MCF 10A (cell line): ENCODE data around the gene GALNT9. TPM values are rescaled to one million over a fixed set of nuclear protein-coding genes. Genes with fewer than 3 reads are reported as not detected.

Source experiments
- BruUV-seq: library from RNA; stranded (reverse); fragments of 400-500 nt; replicated peaks from 2 replicates; lab custom pipeline; 2021; lab: Mats Ljungman, UMichigan
- CTCF ChIA-PET: fragments of 300-600 bp; sonication (Branson Sonifier 250); formaldehyde crosslinking; extraction: SDS; loops from one replicate; lab custom pipeline; 2021; ENCODE audit warnings: antibody characterized with exemption, inconsistent platforms; lab: Yijun Ruan, JAX
- POLR2A ChIA-PET: fragments of 300-600, 350-650 bp; sonication (Branson Sonifier 250); formaldehyde crosslinking; extraction: SDS; loops from one replicate; lab custom pipeline; 2020; ENCODE audit warnings: antibody characterized with exemption, inconsistent platforms; lab: Yijun Ruan, JAX
- DNase-seq: peaks from one replicate; pipeline ENCODE4 v3.0.0-alpha.2; 2018; ENCODE audit not compliant: unreplicated experiment
- H3K27ac Mint-ChIP-seq: one replicate; pipeline ENCODE4 v1.8.0; 2022; ENCODE audit warnings: mild to moderate bottlenecking, low read depth, mixed read lengths; ENCODE audit not compliant: unreplicated experiment
- H3K27me3 Mint-ChIP-seq: one replicate; pipeline ENCODE4 v1.8.0; 2022; ENCODE audit warnings: mixed read lengths; ENCODE audit not compliant: insufficient read depth, unreplicated experiment
- H3K36me3 Mint-ChIP-seq: one replicate; pipeline ENCODE4 v1.8.0; 2022; ENCODE audit warnings: mild to moderate bottlenecking, moderate library complexity, mixed read lengths; ENCODE audit not compliant: insufficient read depth, unreplicated experiment
- H3K4me1 Mint-ChIP-seq: one replicate; pipeline ENCODE4 v1.8.0; 2022; ENCODE audit warnings: mixed read lengths; ENCODE audit not compliant: insufficient read depth, unreplicated experiment
- H3K4me3 Mint-ChIP-seq: one replicate; pipeline ENCODE4 v1.8.0; 2022; ENCODE audit warnings: mild to moderate bottlenecking, moderate library complexity, mixed read lengths; ENCODE audit not compliant: unreplicated experiment
- H3K9me3 Mint-ChIP-seq: one replicate; pipeline ENCODE4 v1.8.0; 2022; ENCODE audit warnings: mixed read lengths; ENCODE audit not compliant: unreplicated experiment
- intact Hi-C: fragments of 100-400 bp; cut with micrococcal nuclease; formaldehyde crosslinking; loops from 2 replicates; pipeline ENCODE4 v1.14.1; 2022
- total RNA-seq: library from RNA; stranded (reverse); gene quantifications from 2 replicates; pipeline ENCODE4 v1.2.3, GENCODE V29; 2022
- TF ChIP-seq, protein P1 (sequence below): fragments of 200-600 bp; IDR thresholded peaks from one replicate; pipeline ENCODE4 v1.8.0; 2022; ENCODE audit warnings: antibody characterized with exemption, mild to moderate bottlenecking; ENCODE audit not compliant: unreplicated experiment

The GALNT9 gene
- total RNA-seq, 1 experiment from 2014 or later, result 4.4 TPM

DNA sequence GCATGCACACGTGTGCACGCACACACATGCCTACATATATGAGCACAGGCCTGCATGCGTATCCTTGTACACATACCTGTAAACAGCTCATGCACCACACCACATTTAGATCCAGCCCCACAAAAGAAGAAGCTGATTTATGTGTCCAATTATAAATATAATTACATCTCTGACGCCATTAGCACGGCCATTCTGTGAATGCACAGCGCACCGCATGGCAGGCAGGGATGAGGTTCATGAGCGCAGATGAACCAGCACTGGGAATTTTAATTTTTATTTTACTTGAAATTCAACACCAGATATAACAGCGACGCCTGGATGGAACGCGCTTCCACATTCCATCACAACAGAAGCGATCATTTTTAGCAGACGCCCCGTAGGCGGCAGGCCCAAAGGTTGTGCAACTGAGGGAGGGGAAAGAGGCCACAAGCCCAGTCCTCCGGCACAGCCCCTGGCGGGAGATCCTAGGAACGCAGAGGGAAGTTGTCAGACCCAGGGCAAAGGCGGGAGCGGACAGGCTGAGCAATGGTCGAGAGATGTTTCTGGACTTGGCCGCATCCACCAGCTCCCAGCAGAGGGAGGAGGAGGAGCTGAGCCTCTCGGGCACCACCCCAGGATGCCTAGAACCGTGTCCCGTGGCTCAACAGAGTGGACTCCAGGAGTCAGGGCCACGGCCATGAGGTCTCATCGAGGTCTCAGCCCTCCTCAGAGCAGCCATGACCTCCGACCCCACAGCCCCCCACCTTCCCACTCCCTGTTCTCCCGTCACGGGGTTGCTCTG lies 37.9 kb upstream of the GALNT9 start:
- POLR2A ChIA-PET, result interaction anchor here (0.5 kb wide), 1 partner anchor 243 kb away, joined by 3 read pairs; no protein-coding TSS in a partner anchor
- no TSS peak for BruUV-seq
- H3K27me3 Mint-ChIP-seq, result peaks cover 60% of the 10 kb centered on the region

DNA sequence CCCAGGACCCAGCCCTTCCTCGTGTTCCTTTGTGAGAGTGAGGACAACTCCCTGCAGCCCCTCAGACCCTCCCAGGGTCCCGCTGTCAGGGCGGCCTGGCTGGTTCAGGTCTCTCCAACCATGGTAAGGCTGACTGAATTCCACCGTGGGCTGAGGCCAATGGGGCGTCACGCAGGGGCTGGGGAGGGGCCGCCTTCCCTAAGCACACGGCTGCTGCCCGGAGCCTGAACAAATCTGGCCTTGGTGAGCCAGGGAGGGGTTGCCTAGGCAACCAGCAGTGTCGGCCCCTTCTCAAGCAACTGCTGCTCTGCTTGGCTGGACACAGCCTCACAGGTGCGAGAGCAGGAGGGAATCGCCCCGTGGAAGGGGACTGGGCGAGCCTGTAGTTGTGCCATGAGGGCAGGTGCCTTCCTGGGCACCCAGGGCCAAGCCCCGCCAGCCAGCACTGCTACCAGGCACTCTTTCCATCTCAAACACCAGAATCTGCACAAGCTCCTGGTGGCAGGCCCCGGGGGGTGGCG lies 37.0 kb upstream of the GALNT9 start:
- ChIA-PET POLR2A (interaction anchor here (0.5 kb wide), 1 partner anchor 242 kb away, joined by 3 read pairs; no protein-coding TSS in a partner anchor), CTCF (no interaction called here)
- no peaks in the 10 kb centered on the region for H3K4me1 Mint-ChIP-seq
- TF ChIP-seq, protein P1, sequence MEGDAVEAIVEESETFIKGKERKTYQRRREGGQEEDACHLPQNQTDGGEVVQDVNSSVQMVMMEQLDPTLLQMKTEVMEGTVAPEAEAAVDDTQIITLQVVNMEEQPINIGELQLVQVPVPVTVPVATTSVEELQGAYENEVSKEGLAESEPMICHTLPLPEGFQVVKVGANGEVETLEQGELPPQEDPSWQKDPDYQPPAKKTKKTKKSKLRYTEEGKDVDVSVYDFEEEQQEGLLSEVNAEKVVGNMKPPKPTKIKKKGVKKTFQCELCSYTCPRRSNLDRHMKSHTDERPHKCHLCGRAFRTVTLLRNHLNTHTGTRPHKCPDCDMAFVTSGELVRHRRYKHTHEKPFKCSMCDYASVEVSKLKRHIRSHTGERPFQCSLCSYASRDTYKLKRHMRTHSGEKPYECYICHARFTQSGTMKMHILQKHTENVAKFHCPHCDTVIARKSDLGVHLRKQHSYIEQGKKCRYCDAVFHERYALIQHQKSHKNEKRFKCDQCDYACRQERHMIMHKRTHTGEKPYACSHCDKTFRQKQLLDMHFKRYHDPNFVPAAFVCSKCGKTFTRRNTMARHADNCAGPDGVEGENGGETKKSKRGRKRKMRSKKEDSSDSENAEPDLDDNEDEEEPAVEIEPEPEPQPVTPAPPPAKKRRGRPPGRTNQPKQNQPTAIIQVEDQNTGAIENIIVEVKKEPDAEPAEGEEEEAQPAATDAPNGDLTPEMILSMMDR, result no peak
- H3K27ac Mint-ChIP-seq, result no peak overlapping the region
- peaks cover 52% of the 10 kb centered on the region for H3K27me3 Mint-ChIP-seq
- no peaks in the 10 kb centered on the region for H3K9me3 Mint-ChIP-seq
- BruUV-seq, result no TSS peak
- H3K36me3 Mint-ChIP-seq, result no peaks in the 10 kb centered on the region
- no peak for DNase-seq
- no peak overlapping the region for H3K4me3 Mint-ChIP-seq
- intact Hi-C loops, result no loop called here

More for the DNA sequence above, 37.9 kb upstream of the GALNT9 start:
- Mint-ChIP-seq H3K36me3 (no peaks in the 10 kb centered on the region), H3K4me1 (no peaks in the 10 kb centered on the region), H3K27ac (no peak overlapping the region), H3K9me3 (peaks cover 6% of the 10 kb centered on the region), H3K4me3 (no peak overlapping the region)
- peak; percentile 6 for DNase-seq
- intact Hi-C loops, result no loop called here
- CTCF ChIA-PET, result no interaction called here
- TF ChIP-seq, protein P1, result no peak

DNA sequence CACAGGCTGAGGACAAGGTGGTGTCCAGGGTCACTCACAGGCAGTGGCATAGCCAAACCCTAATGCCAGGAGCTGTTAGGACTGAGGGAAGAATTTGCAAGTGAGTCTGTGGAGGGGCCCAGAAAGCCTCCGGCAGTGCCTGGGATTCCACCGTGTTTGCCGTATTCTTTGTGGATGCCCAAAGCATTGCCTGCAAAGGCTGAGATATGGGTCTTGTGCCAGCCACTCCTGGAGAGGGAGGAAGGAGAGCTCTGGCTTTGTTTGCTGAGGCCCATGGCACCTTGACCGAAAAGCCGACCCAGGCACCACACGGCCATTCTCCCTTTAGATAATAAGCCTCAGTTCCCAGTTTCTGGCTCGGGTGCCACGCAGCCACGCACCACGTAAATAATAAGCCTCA lies 35.8 kb upstream of the GALNT9 start:
- Mint-ChIP-seq H3K4me3 (no peak overlapping the region), H3K4me1 (no peaks in the 10 kb centered on the region), H3K27ac (no peak overlapping the region), H3K9me3 (no peaks in the 10 kb centered on the region), H3K27me3 (peaks cover 40% of the 10 kb centered on the region), H3K36me3 (no peaks in the 10 kb centered on the region)
- BruUV-seq, result no TSS peak
- intact Hi-C loops, result no loop called here
- ChIA-PET CTCF (no interaction called here), POLR2A (no interaction called here)
- TF ChIP-seq, protein P1, result no peak
- DNase-seq, result no peak

DNA sequence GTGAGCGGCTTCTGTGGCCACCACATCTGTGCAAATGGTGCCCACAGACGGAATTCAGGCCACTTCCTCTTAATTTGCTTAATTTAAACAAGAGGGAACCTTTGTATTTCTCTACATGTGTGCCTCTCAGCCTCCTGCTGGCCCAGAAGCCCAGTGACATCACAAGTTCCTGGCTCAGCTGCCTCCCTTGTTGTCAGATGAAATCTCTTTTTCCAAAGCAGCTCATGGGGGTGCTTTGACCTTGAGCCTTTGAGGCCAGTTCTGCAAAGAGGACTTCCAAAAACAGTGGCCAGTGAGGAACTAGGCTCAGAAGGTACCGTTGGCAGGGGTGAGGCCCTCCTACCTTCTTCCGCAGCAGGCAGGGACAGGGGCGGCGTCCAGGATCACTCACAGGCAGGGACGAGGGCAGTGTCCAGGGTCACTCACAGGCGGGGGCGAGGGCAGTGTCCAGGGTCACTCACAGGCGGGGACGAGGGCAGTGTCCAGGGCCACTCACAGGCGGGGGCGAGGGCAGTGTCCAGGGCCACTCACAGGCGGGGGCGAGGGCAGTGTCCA lies 35.0 kb upstream of the GALNT9 start:
- Mint-ChIP-seq H3K27ac (no peak overlapping the region), H3K36me3 (no peaks in the 10 kb centered on the region), H3K4me1 (no peaks in the 10 kb centered on the region), H3K9me3 (no peaks in the 10 kb centered on the region), H3K4me3 (no peak overlapping the region), H3K27me3 (peaks cover 32% of the 10 kb centered on the region)
- intact Hi-C loops, result no loop called here
- TF ChIP-seq, protein P1, result no peak
- CTCF ChIA-PET, result no interaction called here
- no peak for DNase-seq
- POLR2A ChIA-PET, result no interaction called here
- BruUV-seq, result no TSS peak
